Upper lobe of right lung (tissue), 1 donor: ENCODE data around the gene CNGA1. TPM values are rescaled to one million over a fixed set of nuclear protein-coding genes. Genes with fewer than 3 reads are reported as not detected.
"Not testable (repeated sequence)": the region's sequence is repeated elsewhere in the genome, so short reads cannot be mapped to it uniquely, and the experiment has no call there.

ENCODE experiments used
- ATAC-seq: fragments of 200-7000 bp; cut with Tn5 transposase; one replicate; pipeline ENCODE4 v1.9.1; 2020; ENCODE audit warnings: mild to moderate bottlenecking, moderate library complexity
- DNase-seq: peaks from one replicate; pipeline ENCODE4 v3.0.0-alpha.2; 2020
- H3K27ac ChIP-seq: fragments of 200-600 bp; one replicate; pipeline ENCODE4 v1.8.0; 2022
- H3K27me3 ChIP-seq: fragments of 200-600 bp; one replicate; pipeline ENCODE4 v1.8.0; 2022; ENCODE audit warnings: mild to moderate bottlenecking
- H3K36me3 ChIP-seq: fragments of 200-600 bp; one replicate; pipeline ENCODE4 v1.8.0; 2022
- H3K4me1 ChIP-seq: fragments of 200-600 bp; one replicate; pipeline ENCODE4 v1.8.0; 2022
- H3K4me3 ChIP-seq: fragments of 200-600 bp; one replicate; pipeline ENCODE4 v1.8.0; 2022; ENCODE audit warnings: mild to moderate bottlenecking
- H3K9me3 ChIP-seq: fragments of 200-600 bp; one replicate; pipeline ENCODE4 v1.8.0; 2022
- CTCF ChIP-seq: fragments of 200-600 bp; IDR thresholded peaks from one replicate; pipeline ENCODE4 v1.8.0; 2022; ENCODE audit warnings: antibody characterized with exemption
- intact Hi-C: fragments of 100-400 bp; cut with DNase I; formaldehyde crosslinking; loops from one replicate; pipeline ENCODE4 v1.11.0; 2022
- total RNA-seq: library from RNA; stranded (reverse); fragmentation: NEBNext Ultra II Directional; extraction: Animal tissue kit (Norgen Biotek cat#: 25700); gene quantifications from one replicate; pipeline ENCODE4 v1.2.1, GENCODE V29; 2021
- donor health status: DM: no; HTN: yes; CAD: no; lungs with severe emphysema.

The CNGA1 gene
- total RNA-seq, 1 donor from 2014 or later, result not detected

GRCh38 chr4:47933840-47934239 is 82.6 kb downstream of the CNGA1 start:
- ATAC-seq, result peak; percentile 86
- Histone ChIP-seq H3K4me3 (no peak overlapping the region), H3K27me3 (no peaks in the 10 kb centered on the region), H3K9me3 (no peaks in the 10 kb centered on the region), H3K27ac (no peak overlapping the region), H3K36me3 (no peaks in the 10 kb centered on the region), H3K4me1 (no peaks in the 10 kb centered on the region)
- intact Hi-C loops, result no loop called here
- no peak for DNase-seq
- TF ChIP-seq CTCF, result peak; percentile 68

- Histone ChIP-seq H3K4me3 (no peak overlapping the region), H3K27ac (no peak overlapping the region), H3K9me3 (no peaks in the 10 kb centered on the region), H3K27me3 (no peaks in the 10 kb centered on the region), H3K36me3 (no peaks in the 10 kb centered on the region), H3K4me1 (peaks cover 6% of the 10 kb centered on the region)
- no peak for TF ChIP-seq CTCF
- intact Hi-C loops, result no loop called here
- ATAC-seq (no peak), DNase-seq (no peak)
Measured at GRCh38 chr4:47930971-47931804, 85.3 kb downstream of the CNGA1 start.

GRCh38 chr4:47929682-47930201 is 86.7 kb downstream of the CNGA1 start:
- DNase-seq, result no peak
- H3K9me3 ChIP-seq, result no peaks in the 10 kb centered on the region
- no peak for TF ChIP-seq CTCF
- H3K27ac ChIP-seq, result no peak overlapping the region
- peaks cover 6% of the 10 kb centered on the region for H3K4me1 ChIP-seq
- H3K4me3 ChIP-seq, result no peak overlapping the region
- intact Hi-C loops, result no loop called here
- ATAC-seq, result no peak
- no peaks in the 10 kb centered on the region for H3K27me3 ChIP-seq
- H3K36me3 ChIP-seq, result no peaks in the 10 kb centered on the region

- H3K27me3 ChIP-seq, result no peaks in the 10 kb centered on the region
- no peaks in the 10 kb centered on the region for H3K9me3 ChIP-seq
- H3K27ac ChIP-seq, result no peak overlapping the region
- intact Hi-C loops, result no loop called here
- peak; percentile 74 for TF ChIP-seq CTCF
- H3K36me3 ChIP-seq, result no peaks in the 10 kb centered on the region
- DNase-seq, result peak; percentile 67
- no peak overlapping the region for H3K4me3 ChIP-seq
- peaks cover 6% of the 10 kb centered on the region for H3K4me1 ChIP-seq
- ATAC-seq, result peak; percentile 98
Measured at GRCh38 chr4:47926667-47927258, 89.7 kb downstream of the CNGA1 start.

GRCh38 chr4:47923261-47923608 is 93.2 kb downstream of the CNGA1 start:
- ATAC-seq, H3K9me3 ChIP-seq, H3K4me3 ChIP-seq, H3K4me1 ChIP-seq, intact Hi-C loops, H3K27ac ChIP-seq, H3K27me3 ChIP-seq, H3K36me3 ChIP-seq, DNase-seq: not testable (repeated sequence)

GRCh38 chr4:47922436-47923260 is 93.8 kb downstream of the CNGA1 start:
- DNase-seq, intact Hi-C loops, H3K27ac ChIP-seq, H3K36me3 ChIP-seq, ATAC-seq, H3K27me3 ChIP-seq, H3K9me3 ChIP-seq, H3K4me3 ChIP-seq, H3K4me1 ChIP-seq: not testable (repeated sequence)

GRCh38 chr4:47917163-47917562 is 99.3 kb downstream of the CNGA1 start:
- H3K27ac ChIP-seq, ATAC-seq, DNase-seq, H3K9me3 ChIP-seq, H3K36me3 ChIP-seq, intact Hi-C loops, H3K4me1 ChIP-seq, H3K27me3 ChIP-seq, H3K4me3 ChIP-seq: not testable (repeated sequence)
